CD14-positive monocyte (primary cell): Measurements from ENCODE around the gene IZUMO4. TPM values are rescaled to one million over a fixed set of nuclear protein-coding genes. Genes with fewer than 3 reads are reported as not detected.
A peak's percentile ranks its signal among the peaks of the same experiment; 100 is the strongest.

Source experiments
- DNase-seq, 3 donors: peaks; one replicate each; pipeline ENCODE4 v3.0.0-alpha.2; 2011 to 2022
- H2AFZ ChIP-seq: 2 replicates; pipeline ENCODE4 v1.6.0; 2012; ENCODE audit warnings: mild to moderate bottlenecking, low read depth, low read length, inconsistent platforms; ENCODE audit not compliant: insufficient read depth, poor library complexity, severe bottlenecking
- H3K27ac ChIP-seq, 2 donors: 1 replicate in 1 of 2; 2 replicates in 1 of 2; pipeline ENCODE4 v1.5.1; 2012 to 2013; ENCODE audit warnings: low read length in 2 of 2, control low read depth in 1 of 2, inconsistent platforms in 1 of 2, low read depth in 1 of 2, mild to moderate bottlenecking in 1 of 2
- H3K27me3 ChIP-seq, 2 donors: one replicate each; pipeline versions ENCODE4 v1.6.0 to v1.6.1; 2011 to 2013; ENCODE audit warnings: low read length in 2 of 2; ENCODE audit not compliant: control insufficient read depth in 2 of 2, insufficient read depth in 2 of 2
- H3K36me3 ChIP-seq, 2 donors: replicated peaks in 1 of 2; 1 replicate in 1 of 2; 2 replicates in 1 of 2; pipeline versions ENCODE4 v1.5.1 to v1.6.1; 2012 to 2013; ENCODE audit warnings: low read length in 2 of 2, control low read depth in 1 of 2, inconsistent platforms in 1 of 2, mild to moderate bottlenecking in 1 of 2; ENCODE audit not compliant: insufficient read depth in 2 of 2, control insufficient read depth in 1 of 2
- H3K4me1 ChIP-seq, 2 donors: 1 replicate in 1 of 2; 2 replicates in 1 of 2; pipeline versions ENCODE4 v1.5.1 to v1.6.1; 2012 to 2013; ENCODE audit warnings: low read length in 2 of 2, control low read depth in 1 of 2, inconsistent platforms in 1 of 2, mild to moderate bottlenecking in 1 of 2, moderate library complexity in 1 of 2; ENCODE audit not compliant: insufficient read depth in 2 of 2, control insufficient read depth in 1 of 2
- H3K4me2 ChIP-seq: replicated peaks from 2 replicates; pipeline ENCODE3; 2012; ENCODE audit warnings: low read length, moderate library complexity, mild to moderate bottlenecking; ENCODE audit not compliant: poor library complexity, severe bottlenecking; ENCODE audit errors: extremely low read depth
- H3K4me3 ChIP-seq, 3 experiments: fragments of 200-600 bp in 1 of 3; sonication (generic) in 1 of 3; replicated peaks in 1 of 3; 1 replicate in 2 of 3; 2 replicates in 1 of 3; pipeline ENCODE4 v1.5.1; 2011 to 2013; ENCODE audit warnings: low read length in 3 of 3, mild to moderate bottlenecking in 3 of 3, control low read depth in 2 of 3, low read depth in 2 of 3, inconsistent platforms in 1 of 3, moderate library complexity in 1 of 3
- H3K79me2 ChIP-seq: 2 replicates; pipeline ENCODE4 v1.6.0; 2012; ENCODE audit warnings: mild to moderate bottlenecking, control low read depth, inconsistent platforms, low read length, moderate library complexity; ENCODE audit not compliant: insufficient read depth
- H3K9ac ChIP-seq: 2 replicates; pipeline ENCODE4 v1.6.0; 2017; ENCODE audit warnings: low read length, mild to moderate bottlenecking; ENCODE audit not compliant: insufficient read depth, poor library complexity, severe bottlenecking
- H3K9me3 ChIP-seq, 2 donors: replicated peaks in 1 of 2; 1 replicate in 1 of 2; 2 replicates in 1 of 2; pipeline versions ENCODE4 v1.5.1 to v1.6.1; 2012 to 2013; ENCODE audit warnings: low read length in 2 of 2, control low read depth in 1 of 2; ENCODE audit not compliant: control insufficient read depth in 1 of 2, insufficient read depth in 1 of 2
- H4K20me1 ChIP-seq: 2 replicates; pipeline ENCODE4 v1.6.0; 2012; ENCODE audit warnings: mild to moderate bottlenecking, low read length, control low read depth, moderate library complexity; ENCODE audit not compliant: insufficient read depth
- H3K27ac Mint-ChIP-seq, 7 donors: one replicate each; pipeline ENCODE4 v1.8.0; 2020; ENCODE audit warnings: mild to moderate bottlenecking in 7 of 7, mixed read lengths in 7 of 7, moderate library complexity in 6 of 7, inconsistent platforms in 2 of 7
- H3K27me3 Mint-ChIP-seq, 3 donors: one replicate each; pipeline ENCODE4 v1.8.0; 2021 to 2022; ENCODE audit warnings: low read depth in 3 of 3, mild to moderate bottlenecking in 3 of 3, mixed read lengths in 3 of 3, moderate library complexity in 3 of 3, inconsistent platforms in 1 of 3
- H3K36me3 Mint-ChIP-seq, 2 donors: one replicate each; pipeline ENCODE4 v1.8.0; 2020; ENCODE audit warnings: mixed read lengths in 2 of 2, inconsistent platforms in 1 of 2, mild to moderate bottlenecking in 1 of 2
- H3K4me1 Mint-ChIP-seq: one replicate; pipeline ENCODE4 v1.8.0; 2020; ENCODE audit warnings: mild to moderate bottlenecking, mixed read lengths
- H3K4me3 Mint-ChIP-seq, 2 donors: one replicate each; pipeline ENCODE4 v1.8.0; 2020; ENCODE audit warnings: mild to moderate bottlenecking in 2 of 2, mixed read lengths in 2 of 2, moderate library complexity in 1 of 2
- H3K9me3 Mint-ChIP-seq, 7 donors: one replicate each; pipeline ENCODE4 v1.8.0; 2020 to 2022; ENCODE audit warnings: mixed read lengths in 7 of 7, mild to moderate bottlenecking in 6 of 7, moderate library complexity in 6 of 7, inconsistent platforms in 2 of 7
- WGBS: methylation state at CpG from one replicate; pipeline ENCODE4 v1.1.5; 2013; ENCODE audit warnings: missing lambda C conversion rate; ENCODE audit not compliant: insufficient coverage; 5-methylcytosine and 5-hydroxymethylcytosine counted together
- intact Hi-C, 2 donors: fragments of 100-400 bp; cut with micrococcal nuclease; formaldehyde crosslinking; loops; one replicate each; pipeline versions ENCODE4 v1.15.0 to v1.15.1; 2023
- polyA plus RNA-seq, 3 donors: library from polyadenylated mRNA; depleted of rRNA in 1 of 3; unstranded in 2 of 3; stranded (reverse) in 1 of 3; fragments of 300-500 nt in 2 of 3; fragments of >200 nt in 1 of 3; fragmentation: Illumina TruSeq in 2 of 3; gene quantifications; 1 replicate in 2 of 3; 2 replicates in 1 of 3; pipeline ENCODE4 v1.2.3, GENCODE V29; 2012 to 2021
- TF ChIP-seq, protein P1 (sequence below): fragments of 200-600 bp; IDR thresholded peaks from one replicate; pipeline ENCODE4 v1.8.0; 2022; ENCODE audit warnings: antibody characterized with exemption, mild to moderate bottlenecking

Gene IZUMO4
- polyA plus RNA-seq, 3 donors, result 0.41 to 17.5 (median 0.80) TPM

DNA sequence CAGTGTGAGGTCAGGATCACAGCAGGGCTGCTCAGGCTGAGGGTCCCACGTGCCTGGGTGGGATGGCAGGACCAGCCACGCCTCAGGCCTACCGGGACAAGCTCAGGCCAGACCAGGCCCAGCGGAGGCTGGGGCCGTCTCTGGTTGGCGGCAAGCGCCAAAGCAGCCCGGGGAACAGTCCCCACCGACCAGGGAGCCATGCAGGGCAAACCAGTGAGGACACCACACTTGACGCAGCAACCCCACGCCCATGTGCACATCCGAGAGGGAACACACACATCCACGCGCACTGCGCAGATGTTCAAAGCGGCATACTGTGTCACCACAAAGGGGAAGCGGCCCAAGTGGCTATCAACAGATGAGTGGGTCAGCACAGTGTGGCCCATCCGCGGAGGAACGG, 15.2 kb downstream of the IZUMO4 start:
- no peak overlapping the region for H3K4me3 Mint-ChIP-seq
- WGBS, result 90% methylated on average over 20 of the region's 20 CpGs
- Histone ChIP-seq H3K4me1 (no peaks in the 10 kb centered on the region), H3K4me3 (no peak overlapping the region), H3K9me3 (no peaks in the 10 kb centered on the region), H3K9ac (no peak overlapping the region), H3K4me2 (no peak overlapping the region), H3K27me3 (no peaks in the 10 kb centered on the region), H3K27ac (no peak overlapping the region), H2AFZ (no peak overlapping the region), H3K36me3 (peaks cover 96 to 99% of the 10 kb centered on the region in 2 donors), H4K20me1 (peaks cover 64% of the 10 kb centered on the region), H3K79me2 (no peaks in the 10 kb centered on the region)
- no peaks in the 10 kb centered on the region for H3K4me1 Mint-ChIP-seq
- peaks cover 71 to 95% of the 10 kb centered on the region in 2 donors for H3K36me3 Mint-ChIP-seq
- peaks cover 0 to 3% (median 0%) of the 10 kb centered on the region in 7 donors for H3K9me3 Mint-ChIP-seq
- H3K27ac Mint-ChIP-seq, result peak overlapping the region in 2 of 7 donors; percentile 30 to 76
- TF ChIP-seq, protein P1, sequence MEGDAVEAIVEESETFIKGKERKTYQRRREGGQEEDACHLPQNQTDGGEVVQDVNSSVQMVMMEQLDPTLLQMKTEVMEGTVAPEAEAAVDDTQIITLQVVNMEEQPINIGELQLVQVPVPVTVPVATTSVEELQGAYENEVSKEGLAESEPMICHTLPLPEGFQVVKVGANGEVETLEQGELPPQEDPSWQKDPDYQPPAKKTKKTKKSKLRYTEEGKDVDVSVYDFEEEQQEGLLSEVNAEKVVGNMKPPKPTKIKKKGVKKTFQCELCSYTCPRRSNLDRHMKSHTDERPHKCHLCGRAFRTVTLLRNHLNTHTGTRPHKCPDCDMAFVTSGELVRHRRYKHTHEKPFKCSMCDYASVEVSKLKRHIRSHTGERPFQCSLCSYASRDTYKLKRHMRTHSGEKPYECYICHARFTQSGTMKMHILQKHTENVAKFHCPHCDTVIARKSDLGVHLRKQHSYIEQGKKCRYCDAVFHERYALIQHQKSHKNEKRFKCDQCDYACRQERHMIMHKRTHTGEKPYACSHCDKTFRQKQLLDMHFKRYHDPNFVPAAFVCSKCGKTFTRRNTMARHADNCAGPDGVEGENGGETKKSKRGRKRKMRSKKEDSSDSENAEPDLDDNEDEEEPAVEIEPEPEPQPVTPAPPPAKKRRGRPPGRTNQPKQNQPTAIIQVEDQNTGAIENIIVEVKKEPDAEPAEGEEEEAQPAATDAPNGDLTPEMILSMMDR, result no peak
- peaks cover 0 to 3% (median 2%) of the 10 kb centered on the region in 3 donors for H3K27me3 Mint-ChIP-seq
- intact Hi-C loops, result no loop called here
- no peak for DNase-seq

DNA sequence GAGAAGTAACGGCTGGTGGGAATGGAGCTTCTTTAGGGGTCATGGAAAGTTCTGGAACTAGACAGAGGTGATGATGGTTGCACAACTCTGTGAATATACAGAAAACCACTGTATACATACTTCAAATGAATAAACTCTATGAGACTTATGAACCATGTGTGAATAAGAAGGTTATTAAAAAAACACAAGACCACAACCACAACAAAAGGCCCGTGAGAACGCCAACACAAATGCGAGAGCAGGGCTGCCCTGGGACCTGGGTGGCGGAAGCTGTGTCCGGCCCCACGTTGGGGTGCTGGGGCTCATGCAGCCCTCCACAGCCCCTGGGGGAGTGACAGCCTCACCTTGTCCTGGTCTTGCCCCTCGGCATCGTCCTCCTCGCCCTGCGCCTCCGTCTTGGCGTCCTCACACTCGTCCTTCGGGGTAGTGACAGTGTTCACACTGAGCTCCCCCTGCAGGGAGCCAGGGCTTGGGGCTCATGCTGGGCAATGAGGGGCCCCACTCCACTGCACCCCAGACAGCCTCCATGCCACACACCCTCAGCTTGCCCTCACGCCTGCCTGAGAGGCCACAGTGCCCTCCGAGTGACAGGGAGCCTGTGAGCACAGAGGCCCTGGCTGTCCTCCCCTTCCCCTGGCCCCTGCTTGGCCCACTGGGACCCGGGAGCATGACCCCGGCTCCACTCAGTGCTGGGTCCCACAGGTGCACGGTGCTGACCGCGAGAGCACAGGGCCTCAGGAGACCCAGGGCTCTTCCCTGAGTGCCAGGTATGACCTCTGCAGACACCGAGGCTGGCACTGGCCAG, 16.0 kb downstream of the IZUMO4 start:
- Histone ChIP-seq H3K9ac (no peak overlapping the region), H3K79me2 (no peaks in the 10 kb centered on the region), H3K4me1 (no peaks in the 10 kb centered on the region), H3K27me3 (no peaks in the 10 kb centered on the region), H3K36me3 (peaks cover 98 to 99% of the 10 kb centered on the region in 2 donors), H3K4me2 (no peak overlapping the region), H3K4me3 (no peak overlapping the region), H3K27ac (no peak overlapping the region), H4K20me1 (peaks cover 72% of the 10 kb centered on the region), H3K9me3 (no peaks in the 10 kb centered on the region), H2AFZ (no peak overlapping the region)
- no peak overlapping the region for H3K4me3 Mint-ChIP-seq
- H3K9me3 Mint-ChIP-seq, result peaks cover 0 to 3% (median 0%) of the 10 kb centered on the region in 7 donors
- H3K4me1 Mint-ChIP-seq, result no peaks in the 10 kb centered on the region
- WGBS, result 96% methylated on average over 21 of the region's 23 CpGs
- H3K36me3 Mint-ChIP-seq, result peaks cover 69 to 95% of the 10 kb centered on the region in 2 donors
- DNase-seq, result no peak
- H3K27me3 Mint-ChIP-seq, result peaks cover 0 to 3% (median 0%) of the 10 kb centered on the region in 3 donors
- H3K27ac Mint-ChIP-seq, result peak overlapping the region in 2 of 7 donors; percentile 71 to 81
- intact Hi-C loops, result no loop called here
- TF ChIP-seq, protein P1, result no peak
